Thyroid gland (tissue), 4 donors: Measurements from ENCODE around the gene NVL. TPM values are rescaled to one million over a fixed set of nuclear protein-coding genes. Genes with fewer than 3 reads are reported as not detected.

Source experiments
- DNase-seq, 2 donors: peaks; one replicate each; pipeline ENCODE4 v3.0.0-alpha.2; 2019
- H3K27ac ChIP-seq, 3 donors: fragments of 200-600 bp; sonication (generic); 1 replicate in 2 of 3; 2 replicates in 1 of 3; pipeline ENCODE4 v1.5.1; 2016 to 2019; ENCODE audit warnings: mild to moderate bottlenecking in 1 of 3, moderate library complexity in 1 of 3
- H3K27me3 ChIP-seq: fragments of 200-600 bp; sonication (generic); one replicate; pipeline ENCODE4 v1.5.1; 2019
- H3K36me3 ChIP-seq, 2 donors: fragments of 200-600 bp; sonication (generic); one replicate each; pipeline ENCODE4 v1.5.1; 2016 to 2019
- H3K4me1 ChIP-seq, 2 donors: fragments of 200-600 bp; sonication (generic); one replicate each; pipeline ENCODE4 v1.5.1; 2017 to 2019
- H3K4me3 ChIP-seq, 3 donors: fragments of 200-600 bp; sonication (generic); replicated peaks in 1 of 3; 1 replicate in 2 of 3; 2 replicates in 1 of 3; pipeline ENCODE4 v1.5.1; 2016; ENCODE audit warnings: mild to moderate bottlenecking in 1 of 3
- H3K9me3 ChIP-seq: fragments of 200-600 bp; sonication (generic); one replicate; pipeline ENCODE4 v1.5.1; 2017
- CTCF ChIP-seq, 6 experiments: fragments of 200-600 bp in 3 of 6; fragments of 450-650 bp in 3 of 6; sonication (generic) in 3 of 6; IDR thresholded peaks; one replicate each; pipeline ENCODE4 v1.5.1; 2016 to 2019; ENCODE audit warnings: antibody characterized with exemption in 6 of 6, mild to moderate bottlenecking in 2 of 6, inconsistent platforms in 1 of 6, moderate library complexity in 1 of 6
- POLR2A ChIP-seq, 2 donors: fragments of 450-650 bp; IDR thresholded peaks; one replicate each; pipeline ENCODE4 v1.6.1; 2017; ENCODE audit warnings: antibody characterized with exemption in 2 of 2, mild to moderate bottlenecking in 2 of 2, moderate library complexity in 1 of 2
- WGBS, 2 donors: methylation state at CpG; one replicate each; pipeline ENCODE4 v1.1.5; 2017; 5-methylcytosine and 5-hydroxymethylcytosine counted together
- intact Hi-C: fragments of 100-400 bp; cut with DNase I; formaldehyde crosslinking; loops from one replicate; pipeline ENCODE4 v1.15.1; 2023
- total RNA-seq, 4 donors: library from RNA; depleted of rRNA; stranded (reverse); fragments of >200 nt; gene quantifications; one replicate each; pipeline ENCODE4 v1.2.3, GENCODE V29; 2016

NVL gene
- total RNA-seq, 4 donors from 2014 or later, result 18.9 to 34.1 (median 26.8) TPM

DNA sequence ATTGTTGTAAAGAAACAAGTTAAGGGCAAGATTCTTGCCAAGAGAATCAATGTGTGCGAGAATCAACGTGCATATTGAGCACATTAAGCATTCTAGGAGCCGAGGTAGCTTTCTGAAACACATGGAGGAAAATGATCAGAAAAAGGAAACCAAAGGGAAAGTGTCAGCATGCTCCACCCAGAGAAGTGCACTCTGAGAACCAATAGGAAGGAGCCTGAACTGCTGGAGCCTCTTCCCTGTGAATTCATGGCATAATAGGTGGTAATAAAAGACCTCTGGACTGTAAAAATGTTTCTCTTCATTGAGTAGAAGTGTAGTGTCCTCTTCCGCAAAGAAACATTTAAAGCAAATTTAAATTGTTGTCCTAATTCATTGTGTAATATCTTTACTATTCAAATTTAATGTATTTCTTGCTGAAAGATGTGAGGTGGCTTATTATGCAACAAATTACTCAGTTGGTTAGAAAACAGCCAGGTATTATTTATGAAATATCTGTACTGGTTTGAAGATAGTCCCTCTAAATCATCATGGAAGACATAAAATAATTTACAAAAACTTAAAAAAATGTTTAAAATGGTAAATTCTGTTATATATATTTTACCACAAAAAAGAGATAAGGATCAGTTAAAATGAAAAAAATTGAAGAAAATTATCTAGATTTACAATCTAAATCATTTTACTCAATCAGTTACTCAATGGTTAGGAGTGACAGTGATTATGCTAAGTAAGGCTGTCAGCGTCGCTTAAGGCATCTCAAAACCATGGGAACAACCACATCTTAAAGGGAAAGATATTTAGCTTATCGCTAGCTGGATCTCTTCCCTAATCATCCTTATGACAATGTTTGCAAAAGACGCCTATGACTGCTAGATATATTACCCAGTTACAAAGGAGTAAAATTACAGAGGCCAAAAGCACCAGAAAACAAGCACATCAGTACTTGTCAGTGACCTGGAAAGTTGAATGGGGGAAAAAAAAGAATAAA, 31.3 kb downstream of the NVL start:
- H3K27me3 ChIP-seq, result no peaks in the 10 kb centered on the region
- TF ChIP-seq CTCF (IDR thresholded peaks at IDR 0.05), result no peak
- TF ChIP-seq POLR2A (IDR thresholded peaks at IDR 0.05), result no peak
- H3K4me1 ChIP-seq, result no peaks in the 10 kb centered on the region
- intact Hi-C loops, result no loop called here
- no peak overlapping the region for H3K27ac ChIP-seq
- no peak overlapping the region for H3K4me3 ChIP-seq
- H3K9me3 ChIP-seq, result no peaks in the 10 kb centered on the region
- WGBS, 2 donors, result 90 to 92% methylated on average over 8 of the region's 8 CpGs
- no peak for DNase-seq
- peaks cover 42 to 50% of the 10 kb centered on the region in 2 donors for H3K36me3 ChIP-seq

DNA sequence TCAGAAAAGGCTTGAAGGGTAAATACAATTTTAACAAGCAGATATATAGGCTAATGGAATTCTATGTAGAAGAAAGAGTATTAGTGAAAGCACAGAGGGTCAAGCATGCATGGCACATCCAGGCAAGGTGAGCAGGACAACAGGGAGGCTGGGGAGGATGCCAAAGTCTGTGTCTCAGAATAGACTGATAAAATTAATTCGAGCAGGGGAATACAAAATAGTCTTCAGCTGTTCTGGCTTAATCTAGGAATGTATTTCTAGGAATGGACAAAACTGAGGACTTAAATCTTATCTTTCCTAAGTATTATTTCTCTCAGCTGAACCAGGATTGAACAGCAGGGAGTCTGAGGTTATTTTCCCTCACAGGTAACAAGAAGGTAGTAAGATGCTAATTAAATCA, 35.2 kb downstream of the NVL start:
- 93 to 95% methylated on average over 1 of the region's 1 CpG for WGBS, 2 donors
- H3K27ac ChIP-seq, result no peak overlapping the region
- no peak for TF ChIP-seq POLR2A (IDR thresholded peaks at IDR 0.05)
- no peak for TF ChIP-seq CTCF (IDR thresholded peaks at IDR 0.05)

DNA sequence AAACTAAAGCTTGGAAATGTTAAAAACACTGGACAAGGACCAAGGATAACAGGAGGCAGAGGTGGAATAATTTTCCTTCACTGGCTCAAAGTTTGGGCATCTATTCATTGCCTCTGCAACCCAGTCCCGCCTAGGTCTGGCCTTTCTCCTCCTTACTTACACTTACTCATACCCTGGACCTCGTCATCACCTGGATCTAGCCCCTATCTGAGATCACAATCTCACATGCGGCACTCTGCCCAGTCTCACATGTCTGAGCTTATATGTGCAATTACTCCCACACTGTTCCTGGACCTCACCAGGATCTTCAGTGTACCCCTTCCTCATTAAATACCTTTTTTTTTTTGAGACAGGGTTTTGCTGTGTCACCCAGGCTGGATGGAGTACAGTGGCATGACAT, 37.6 kb downstream of the NVL start:
- TF ChIP-seq POLR2A (IDR thresholded peaks at IDR 0.05) (no peak), CTCF (IDR thresholded peaks at IDR 0.05) (no peak)
- intact Hi-C loops, result no loop called here
- peaks cover 34 to 50% of the 10 kb centered on the region in 2 donors for H3K36me3 ChIP-seq
- H3K4me3 ChIP-seq, result no peak overlapping the region
- H3K27ac ChIP-seq, result no peak overlapping the region
- WGBS, 2 donors, result 95 to 98% methylated on average over 3 of the region's 3 CpGs
- H3K9me3 ChIP-seq, result no peaks in the 10 kb centered on the region
- DNase-seq, result no peak
- no peaks in the 10 kb centered on the region for H3K27me3 ChIP-seq
- no peaks in the 10 kb centered on the region for H3K4me1 ChIP-seq

More for the DNA sequence above, 35.2 kb downstream of the NVL start:
- no peaks in the 10 kb centered on the region for H3K4me1 ChIP-seq
- no peak for DNase-seq
- no peaks in the 10 kb centered on the region for H3K9me3 ChIP-seq
- intact Hi-C loops, result no loop called here
- no peaks in the 10 kb centered on the region for H3K27me3 ChIP-seq
- H3K4me3 ChIP-seq, result no peak overlapping the region
- peaks cover 35 to 44% of the 10 kb centered on the region in 2 donors for H3K36me3 ChIP-seq

DNA sequence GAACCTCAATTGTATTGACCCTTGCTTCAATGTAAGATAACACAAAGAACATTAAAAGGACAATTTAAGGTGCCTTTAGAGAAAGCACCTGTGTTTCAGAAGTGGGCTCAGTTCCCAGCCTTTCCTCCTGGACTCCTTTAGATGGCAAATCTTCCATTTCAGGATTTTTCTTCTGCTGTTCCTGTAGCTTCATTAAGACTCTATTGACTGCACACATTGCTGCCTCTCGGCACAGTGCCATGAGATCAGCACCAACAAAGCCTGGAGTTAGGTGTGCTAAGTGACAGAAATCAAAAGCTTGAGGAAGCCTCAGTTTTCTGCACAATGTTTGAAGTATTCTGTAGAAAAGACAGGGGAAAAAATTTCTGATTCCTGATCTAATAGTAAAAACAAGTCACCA, 40.6 kb downstream of the NVL start:
- H3K4me1 ChIP-seq, result no peaks in the 10 kb centered on the region
- WGBS, 2 donors, result 82 to 90% methylated on average over 1 of the region's 1 CpG
- DNase-seq, result peak; percentile 5 to 11
- H3K4me3 ChIP-seq, result no peak overlapping the region
- TF ChIP-seq POLR2A (IDR thresholded peaks at IDR 0.05), result no peak
- no peak for TF ChIP-seq CTCF (IDR thresholded peaks at IDR 0.05)
- H3K27ac ChIP-seq, result no peak overlapping the region
- peaks cover 37% of the 10 kb centered on the region in 2 donors for H3K36me3 ChIP-seq
- intact Hi-C loops, result no loop called here
- no peaks in the 10 kb centered on the region for H3K27me3 ChIP-seq
- no peaks in the 10 kb centered on the region for H3K9me3 ChIP-seq

DNA sequence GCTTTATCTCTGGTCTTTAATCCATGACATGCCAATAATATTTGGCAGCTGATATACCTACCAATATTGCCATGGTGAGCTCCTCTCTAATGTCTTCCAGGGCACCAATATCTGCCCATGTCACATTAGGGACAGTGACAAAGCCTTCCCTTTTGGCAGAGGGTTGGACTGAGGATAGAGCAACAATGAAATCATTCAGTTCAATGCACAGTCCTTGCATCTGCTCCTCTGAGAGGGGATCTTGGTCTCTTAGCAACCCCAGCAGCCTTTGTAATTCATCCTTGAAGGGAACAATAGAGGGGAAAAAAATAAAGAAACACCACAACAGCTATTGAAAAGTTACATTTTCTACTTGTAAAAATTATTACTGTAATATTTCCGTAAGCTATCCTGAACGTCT, 42.3 kb downstream of the NVL start:
- Histone ChIP-seq H3K9me3 (no peaks in the 10 kb centered on the region), H3K4me1 (no peaks in the 10 kb centered on the region), H3K27me3 (no peaks in the 10 kb centered on the region), H3K4me3 (no peak overlapping the region), H3K27ac (no peak overlapping the region), H3K36me3 (peaks cover 23 to 24% of the 10 kb centered on the region in 2 donors)
- 85 to 90% methylated on average over 2 of the region's 2 CpGs for WGBS, 2 donors
- intact Hi-C loops, result no loop called here
- DNase-seq, result no peak
- TF ChIP-seq CTCF (IDR thresholded peaks at IDR 0.05), result no peak
- no peak for TF ChIP-seq POLR2A (IDR thresholded peaks at IDR 0.05)
